Lower leg skin (tissue), 4 donors: ENCODE measurements around the gene NMRK2. TPM values are rescaled to one million over a fixed set of nuclear protein-coding genes. Genes with fewer than 3 reads are reported as not detected.

ENCODE experiments used
- DNase-seq, 2 donors: peaks; one replicate each; pipeline ENCODE4 v3.0.0-alpha.2; 2019; ENCODE audit warnings: low spot score in 2 of 2
- H3K4me3 ChIP-seq: fragments of 200-600 bp; sonication (generic); 2 replicates; pipeline ENCODE4 v1.5.1; 2017; ENCODE audit warnings: mild to moderate bottlenecking, low read depth; ENCODE audit not compliant: poor library complexity, severe bottlenecking
- CTCF ChIP-seq, 3 donors: fragments of 450-650 bp; IDR thresholded peaks; one replicate each; pipeline ENCODE4 v1.5.1; 2016; ENCODE audit warnings: antibody characterized with exemption in 3 of 3, mild to moderate bottlenecking in 3 of 3, moderate library complexity in 2 of 3
- POLR2A ChIP-seq, 2 donors: fragments of 450-650 bp; IDR thresholded peaks; one replicate each; pipeline ENCODE4 v1.6.1; 2016 to 2017; ENCODE audit warnings: antibody characterized with exemption in 2 of 2, mild to moderate bottlenecking in 1 of 2, moderate library complexity in 1 of 2
- WGBS, 2 donors: methylation state at CpG; one replicate each; pipeline ENCODE4 v1.1.5; 2018; 5-methylcytosine and 5-hydroxymethylcytosine counted together
- intact Hi-C: fragments of 100-400 bp; cut with DNase I; formaldehyde crosslinking; loops from one replicate; pipeline ENCODE4 v1.15.0; 2023; ENCODE audit warnings: low total_unique reads
- total RNA-seq, 4 donors: library from RNA; depleted of rRNA; stranded (reverse); fragments of >200 nt; gene quantifications; one replicate each; pipeline ENCODE4 v1.1.0, GENCODE V29; 2016

NMRK2 gene
- total RNA-seq, 4 donors from 2014 or later = not detected

- intact Hi-C loops = no loop called here
- no peak overlapping the region for H3K4me3 ChIP-seq
- DNase-seq = no peak
- TF ChIP-seq CTCF (IDR thresholded peaks at IDR 0.05) (no peak), POLR2A (IDR thresholded peaks at IDR 0.05) (no peak)
- WGBS, 2 donors = 97 to 98% methylated on average over 72 to 85 of the region's 86 CpGs
Measured at GRCh38 chr19:3958836-3959765, 26.2 kb downstream of the NMRK2 start.

- intact Hi-C loops = no loop called here
Measured at GRCh38 chr19:3959766-3960131, 26.9 kb downstream of the NMRK2 start.

GRCh38 chr19:3961007-3961406, 28.1 kb downstream of the NMRK2 start:
- no peak for TF ChIP-seq POLR2A (IDR thresholded peaks at IDR 0.05)
- no peak for TF ChIP-seq CTCF (IDR thresholded peaks at IDR 0.05)
- intact Hi-C loops = no loop called here
- no peak for DNase-seq
- 92 to 94% methylated on average over 24 of the region's 24 CpGs for WGBS, 2 donors
- H3K4me3 ChIP-seq = no peak overlapping the region

More at GRCh38 chr19:3959766-3960131, 26.9 kb downstream of the NMRK2 start:
- no peak overlapping the region for H3K4me3 ChIP-seq
- DNase-seq = no peak
- TF ChIP-seq POLR2A (IDR thresholded peaks at IDR 0.05) (no peak), CTCF (IDR thresholded peaks at IDR 0.05) (no peak)
- 93 to 94% methylated on average over 12 to 15 of the region's 15 CpGs for WGBS, 2 donors

- H3K4me3 ChIP-seq = no peak overlapping the region
- intact Hi-C loops = no loop called here
- TF ChIP-seq CTCF (IDR thresholded peaks at IDR 0.05) (no peak), POLR2A (IDR thresholded peaks at IDR 0.05) (no peak)
- no peak for DNase-seq
- 90 to 96% methylated on average over 23 to 28 of the region's 35 CpGs for WGBS, 2 donors
Measured at GRCh38 chr19:3963458-3964255, 30.8 kb downstream of the NMRK2 start.

- no peak for DNase-seq
- TF ChIP-seq CTCF (IDR thresholded peaks at IDR 0.05) = no peak
- TF ChIP-seq POLR2A (IDR thresholded peaks at IDR 0.05) = no peak
- no peak overlapping the region for H3K4me3 ChIP-seq
- intact Hi-C loops = no loop called here
- WGBS, 2 donors = 91 to 93% methylated on average over 56 to 57 of the region's 60 CpGs
Measured at GRCh38 chr19:3964256-3965194, 31.7 kb downstream of the NMRK2 start.
